HUES64 (cell line): Measurements from ENCODE around the gene SEPTIN7.
A peak's percentile ranks its signal among the peaks of the same experiment; 100 is the strongest.

Experiments
- H3K27ac ChIP-seq: 2 replicates; pipeline ENCODE4 v1.7.0; 2013; ENCODE audit warnings: low read depth, low read length, inconsistent platforms
- H3K27me3 ChIP-seq: 2 replicates; pipeline ENCODE4 v1.6.1; 2013; ENCODE audit warnings: mild to moderate bottlenecking, low read length; ENCODE audit not compliant: insufficient read depth
- H3K36me3 ChIP-seq: 2 replicates; pipeline ENCODE4 v1.6.1; 2013; ENCODE audit warnings: mild to moderate bottlenecking, low read length; ENCODE audit not compliant: insufficient read depth
- H3K4me1 ChIP-seq: 2 replicates; pipeline ENCODE4 v1.6.1; 2013; ENCODE audit warnings: mild to moderate bottlenecking, low read length, moderate library complexity; ENCODE audit not compliant: insufficient read depth
- H3K4me3 ChIP-seq: 2 replicates; pipeline ENCODE4 v1.5.1; 2013; ENCODE audit warnings: mild to moderate bottlenecking, low read length, moderate library complexity
- H3K9ac ChIP-seq: 2 replicates; pipeline ENCODE4 v1.6.1; 2013; ENCODE audit warnings: mild to moderate bottlenecking, low read depth, low read length
- H3K9me3 ChIP-seq: 2 replicates; pipeline ENCODE4 v1.6.1; 2013; ENCODE audit warnings: low read depth, low read length; ENCODE audit not compliant: insufficient read depth
- whole genome bisulfite sequencing: fragments of 150-250, 120-280 bp; methylation state at CpG from one replicate; pipeline ENCODE4 v1.1.7; 2013; ENCODE audit warnings: missing lambda C conversion rate; 5-methylcytosine and 5-hydroxymethylcytosine counted together

Gene SEPTIN7

DNA sequence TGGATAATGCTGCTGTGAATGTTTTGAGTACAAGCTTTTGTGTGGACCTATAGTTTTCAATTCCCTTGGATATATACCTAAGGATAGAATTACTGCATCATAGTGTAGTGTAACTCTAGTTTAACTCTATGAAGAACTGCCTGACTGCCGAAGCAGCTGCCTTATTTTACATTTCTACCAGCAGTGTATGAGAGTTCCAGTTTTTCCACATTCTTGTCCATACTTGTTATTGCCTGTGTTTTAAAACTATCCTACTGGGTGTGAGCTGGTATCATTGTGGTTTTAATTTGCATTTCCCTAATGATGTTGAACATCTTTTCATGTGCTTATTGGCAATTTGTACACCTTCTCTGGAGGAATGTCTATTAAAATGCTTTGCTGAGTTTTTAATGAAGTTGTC, 15.7 kb downstream of the SEPTIN7 start:
- peaks cover 4% of the 10 kb centered on the region; the same call in 1 of the 2 replicates for H3K36me3 ChIP-seq
- WGBS = 88% methylated on average over 1 of the region's 1 CpG
- H3K4me1 ChIP-seq = peaks cover 45% of the 10 kb centered on the region
- no peak overlapping the region for H3K27ac ChIP-seq
- no peaks in the 10 kb centered on the region for H3K27me3 ChIP-seq
- no peak overlapping the region for H3K9ac ChIP-seq
- no peaks in the 10 kb centered on the region for H3K9me3 ChIP-seq
- no peak overlapping the region for H3K4me3 ChIP-seq

GRCh38 chr7:35817181-35817580, 16.3 kb downstream of the SEPTIN7 start:
- no peaks in the 10 kb centered on the region for H3K27me3 ChIP-seq
- H3K9ac ChIP-seq = no peak overlapping the region
- H3K27ac ChIP-seq = no peak overlapping the region
- 91% methylated on average over 2 of the region's 2 CpGs for WGBS
- H3K36me3 ChIP-seq = peaks cover 4% of the 10 kb centered on the region; the same call in 1 of the 2 replicates
- no peaks in the 10 kb centered on the region for H3K9me3 ChIP-seq
- peaks cover 44% of the 10 kb centered on the region for H3K4me1 ChIP-seq
- H3K4me3 ChIP-seq = no peak overlapping the region

- Histone ChIP-seq H3K9ac (no peak overlapping the region), H3K27ac (no peak overlapping the region), H3K9me3 (no peaks in the 10 kb centered on the region), H3K4me3 (no peak overlapping the region), H3K27me3 (no peaks in the 10 kb centered on the region), H3K4me1 (peaks cover 42% of the 10 kb centered on the region), H3K36me3 (peaks cover 4% of the 10 kb centered on the region; the same call in 1 of the 2 replicates)
- 97% methylated on average over 1 of the region's 2 CpGs for WGBS
These were observed 17.1 kb downstream of the SEPTIN7 start for GRCh38 chr7:35817930-35818329.

GRCh38 chr7:35818513-35818912, 17.7 kb downstream of the SEPTIN7 start:
- Histone ChIP-seq H3K27ac (no peak overlapping the region), H3K9ac (no peak overlapping the region), H3K4me1 (peaks cover 44% of the 10 kb centered on the region), H3K36me3 (peaks cover 4% of the 10 kb centered on the region; the same call in 1 of the 2 replicates), H3K27me3 (no peaks in the 10 kb centered on the region), H3K9me3 (no peaks in the 10 kb centered on the region), H3K4me3 (no peak overlapping the region)

DNA sequence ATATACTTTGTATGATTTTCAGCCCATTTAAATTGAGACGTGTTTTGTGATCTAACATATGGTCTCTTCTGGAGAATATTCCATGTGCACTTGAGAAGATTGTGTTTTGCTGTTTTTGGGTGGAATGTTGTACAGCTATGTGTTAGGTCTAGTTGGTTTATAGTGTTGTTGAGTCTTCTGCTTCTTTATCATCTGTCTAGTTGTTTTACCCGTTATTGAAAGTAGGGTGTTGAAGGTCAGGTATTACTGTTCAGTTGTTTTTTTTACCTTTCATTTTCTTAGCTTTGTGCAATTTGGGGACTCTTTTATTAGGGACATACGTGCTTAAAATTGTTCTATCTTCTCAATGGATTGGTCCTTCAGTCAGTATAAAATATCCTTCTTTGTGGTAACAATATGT, 18.5 kb downstream of the SEPTIN7 start:
- Histone ChIP-seq H3K36me3 (peaks cover 4% of the 10 kb centered on the region; the same call in 1 of the 2 replicates), H3K9ac (no peak overlapping the region), H3K4me3 (no peak overlapping the region), H3K27me3 (no peaks in the 10 kb centered on the region), H3K4me1 (peaks cover 48% of the 10 kb centered on the region), H3K27ac (no peak overlapping the region), H3K9me3 (no peaks in the 10 kb centered on the region)
- WGBS = 84% methylated on average over 3 of the region's 3 CpGs

DNA sequence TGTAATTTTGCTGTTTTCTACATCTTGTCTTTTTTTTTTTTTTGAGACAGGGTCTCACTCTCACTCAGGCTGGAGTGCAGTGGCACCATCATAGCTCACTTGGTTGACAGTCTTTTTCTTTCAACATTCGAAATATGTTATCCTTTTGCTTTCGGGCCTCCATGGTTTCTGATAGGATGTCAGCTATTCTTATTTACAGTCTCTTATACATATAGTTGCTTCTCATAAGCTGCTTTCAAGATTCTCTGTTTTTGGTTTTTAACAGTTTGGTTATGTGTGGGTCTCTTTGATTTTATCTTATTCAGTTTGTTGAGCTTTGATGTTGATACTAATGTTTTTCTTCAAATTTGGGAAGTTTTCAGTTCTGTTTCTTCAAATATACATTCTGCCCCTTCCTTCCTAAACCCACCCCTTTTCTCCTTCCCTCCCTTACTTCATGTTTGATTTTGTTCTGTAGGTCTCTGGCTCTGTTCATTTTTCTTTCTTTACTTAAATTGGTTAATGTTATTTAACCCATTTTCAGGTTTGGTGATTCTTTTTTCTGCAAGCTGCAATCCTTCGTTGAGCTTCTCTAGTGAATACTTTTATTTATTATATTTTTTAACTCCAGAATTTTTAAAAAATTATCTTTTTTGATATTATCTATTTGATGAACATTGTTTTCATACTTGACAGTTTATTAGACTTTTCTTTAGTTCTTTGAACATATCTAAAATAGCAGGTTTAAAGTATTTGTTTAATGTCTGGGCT, 19.3 kb downstream of the SEPTIN7 start:
- 67% methylated on average over 1 of the region's 3 CpGs for WGBS
- no peaks in the 10 kb centered on the region for H3K9me3 ChIP-seq
- H3K9ac ChIP-seq = no peak overlapping the region
- H3K4me1 ChIP-seq = peaks cover 48% of the 10 kb centered on the region
- peaks cover 4% of the 10 kb centered on the region; the same call in 1 of the 2 replicates for H3K36me3 ChIP-seq
- H3K27me3 ChIP-seq = no peaks in the 10 kb centered on the region
- H3K27ac ChIP-seq = no peak overlapping the region
- no peak overlapping the region for H3K4me3 ChIP-seq

GRCh38 chr7:35820858-35821257, 20.0 kb downstream of the SEPTIN7 start:
- Histone ChIP-seq H3K4me3 (no peak overlapping the region), H3K36me3 (no peaks in the 10 kb centered on the region), H3K27ac (peak overlapping the region; percentile 4; the same call in 1 of the 2 replicates), H3K4me1 (peaks cover 48% of the 10 kb centered on the region), H3K9ac (0 out of 2 replicates have a peak overlapping the region, but pooled peaks have one; percentile 4), H3K27me3 (no peaks in the 10 kb centered on the region), H3K9me3 (no peaks in the 10 kb centered on the region)
- 82% methylated on average over 1 of the region's 1 CpG for WGBS

GRCh38 chr7:35823440-35823839, 22.6 kb downstream of the SEPTIN7 start:
- peaks cover 33% of the 10 kb centered on the region for H3K4me1 ChIP-seq
- WGBS = 91% methylated on average over 3 of the region's 3 CpGs
- H3K27me3 ChIP-seq = no peaks in the 10 kb centered on the region
- no peaks in the 10 kb centered on the region for H3K9me3 ChIP-seq
- no peak overlapping the region for H3K9ac ChIP-seq
- H3K36me3 ChIP-seq = no peaks in the 10 kb centered on the region
- H3K4me3 ChIP-seq = no peak overlapping the region
- no peak overlapping the region for H3K27ac ChIP-seq

DNA sequence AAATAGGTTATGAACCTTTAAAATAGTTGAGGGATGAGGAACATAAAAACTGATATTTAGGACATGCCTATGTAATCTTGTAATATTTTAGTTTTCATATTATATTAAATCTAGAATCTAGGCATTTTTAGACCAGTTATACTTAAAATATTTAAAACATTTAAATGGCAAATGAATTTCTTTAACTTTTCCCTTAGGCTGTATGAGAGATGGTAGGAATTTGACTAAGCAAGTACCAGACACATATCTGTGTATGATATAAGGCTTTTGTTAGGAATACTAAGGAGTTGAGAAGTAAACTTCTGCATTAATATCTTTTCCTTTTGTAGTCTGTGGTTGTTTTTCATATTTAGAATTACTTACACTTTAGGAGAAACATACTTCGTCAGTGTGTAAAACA, 25.1 kb downstream of the SEPTIN7 start:
- Histone ChIP-seq H3K9ac (no peak overlapping the region), H3K4me1 (peaks cover 19% of the 10 kb centered on the region), H3K27ac (no peak overlapping the region), H3K36me3 (no peaks in the 10 kb centered on the region), H3K4me3 (no peak overlapping the region), H3K9me3 (no peaks in the 10 kb centered on the region), H3K27me3 (no peaks in the 10 kb centered on the region)
- WGBS = no CpG with 5 or more reads among the region's 1 CpG

DNA sequence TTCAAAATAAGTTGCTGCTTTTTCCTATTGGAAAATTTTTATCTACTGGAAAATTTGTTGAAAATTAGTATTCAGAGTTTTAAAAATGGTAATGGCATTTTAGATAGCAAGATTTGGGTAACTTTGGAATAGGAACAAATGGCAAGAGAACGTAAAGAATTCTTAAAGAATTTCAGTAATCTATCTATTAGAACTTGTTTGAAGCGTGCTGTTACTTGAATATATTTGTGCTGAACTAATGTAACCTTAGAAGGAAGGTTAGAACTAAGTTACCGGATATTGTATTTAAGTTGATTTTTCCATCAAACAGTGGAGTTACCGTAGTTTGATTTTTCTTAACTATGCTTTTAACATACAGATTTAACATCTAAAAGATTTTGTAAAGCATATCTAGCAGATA, 25.9 kb downstream of the SEPTIN7 start:
- Histone ChIP-seq H3K4me1 (peaks cover 23% of the 10 kb centered on the region), H3K4me3 (no peak overlapping the region), H3K36me3 (no peaks in the 10 kb centered on the region), H3K9ac (no peak overlapping the region), H3K27me3 (no peaks in the 10 kb centered on the region), H3K27ac (no peak overlapping the region), H3K9me3 (no peaks in the 10 kb centered on the region)
- WGBS = 98% methylated on average over 3 of the region's 4 CpGs

DNA sequence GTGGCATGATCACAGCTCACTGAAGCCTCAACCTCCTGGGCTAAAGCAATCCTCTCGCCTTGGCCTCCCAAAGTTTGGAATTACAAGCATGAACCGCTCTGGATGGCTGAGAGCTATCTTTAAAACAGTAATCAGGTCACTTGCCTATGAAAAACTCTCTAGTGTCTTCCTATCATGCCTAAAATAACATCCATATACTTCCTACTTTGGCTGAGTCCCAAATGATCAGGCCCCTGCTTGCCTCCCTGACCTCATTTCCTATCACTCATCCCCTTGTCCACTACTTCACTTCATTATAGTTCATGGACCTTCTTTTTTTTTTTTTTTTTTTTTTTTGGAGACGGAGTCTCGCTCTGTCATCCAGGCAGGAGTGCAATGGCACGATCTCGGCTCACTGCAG, 28.0 kb downstream of the SEPTIN7 start:
- Histone ChIP-seq H3K4me3 (no peak overlapping the region), H3K9me3 (no peaks in the 10 kb centered on the region), H3K36me3 (peaks cover 15% of the 10 kb centered on the region), H3K4me1 (peaks cover 19% of the 10 kb centered on the region), H3K27ac (no peak overlapping the region), H3K9ac (no peak overlapping the region), H3K27me3 (no peaks in the 10 kb centered on the region)
- 95% methylated on average over 6 of the region's 6 CpGs for WGBS
